ENCODE measurements around the gene NOTUM. TPM values are rescaled to one million over a fixed set of nuclear protein-coding genes. Genes with fewer than 3 reads are reported as not detected.
"Not testable (repeated sequence)": the region's sequence is repeated elsewhere in the genome, so short reads cannot be mapped to it uniquely, and the experiment has no call there.

Gene NOTUM
- total RNA-seq, 1 experiment from 2014 or later = not detected

DNA sequence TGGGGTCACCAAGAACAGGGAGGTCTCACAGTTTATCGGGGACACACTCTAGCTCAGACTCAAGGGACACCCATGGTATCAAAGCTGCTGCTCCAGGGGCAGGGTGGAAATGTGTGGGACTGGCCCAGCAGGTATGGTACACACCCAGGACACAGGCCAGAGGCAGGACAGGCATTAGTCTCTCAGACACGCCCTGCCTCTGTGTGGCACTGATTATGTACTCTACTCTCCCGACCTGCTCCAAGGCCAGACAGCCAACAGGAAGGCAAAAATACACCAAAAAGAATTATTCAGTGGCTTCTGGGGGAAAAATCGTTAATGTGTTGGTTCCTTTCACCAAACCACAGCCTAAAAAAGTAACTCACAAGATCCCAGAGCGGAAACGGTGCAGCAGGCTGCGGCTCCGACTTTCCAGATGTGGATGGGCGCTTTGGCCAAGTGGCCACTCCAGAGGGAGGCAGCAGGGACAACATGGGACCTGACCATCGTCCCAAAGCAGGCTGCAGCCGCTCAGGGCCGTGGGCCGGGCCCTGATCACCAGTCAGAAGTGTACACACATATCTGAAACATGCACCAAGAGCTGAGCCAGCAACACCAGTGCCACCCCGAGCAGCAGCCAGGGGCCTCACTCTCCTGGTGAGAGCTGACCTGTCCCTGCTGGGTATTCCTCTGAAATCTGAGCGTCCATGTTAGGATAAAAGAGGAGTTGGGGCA, 42.0 kb downstream of the NOTUM start:
- peak; percentile 43 for DNase-seq
- H3K27ac ChIP-seq (ENCODE audit: low read length) = no peak overlapping the region
- ChIA-PET CTCF (no interaction called here), POLR2A (ENCODE audit: unreplicated experiment) (no interaction called here)
- H2AFZ ChIP-seq (ENCODE audit: low read length) = no peak overlapping the region
- peaks cover 40% of the 10 kb centered on the region for H3K4me1 ChIP-seq (ENCODE audit: insufficient read depth, low read length)
- 0 out of 2 replicates have a peak, but pooled peaks cover 8% of the 10 kb centered on the region for H4K20me1 ChIP-seq (ENCODE audit: low read length)
- H3K4me2 ChIP-seq (ENCODE audit: low read length) = no peak overlapping the region
- no TSS peak for BruUV-seq (replicated peaks)
- intact Hi-C loops (cut with micrococcal nuclease) = no loop called here
- H3K9ac ChIP-seq (ENCODE audit: low read length) = no peak overlapping the region
- ATAC-seq = peak; percentile 53
- no peaks in the 10 kb centered on the region for H3F3A ChIP-seq (ENCODE audit: low read length, unreplicated experiment)
- no peaks in the 10 kb centered on the region for H3K27me3 ChIP-seq (ENCODE audit: low read length)
- no peaks in the 10 kb centered on the region for H3K9me2 ChIP-seq (replicated peaks; ENCODE audit: low read length)
- TF ChIP-seq, protein P1, sequence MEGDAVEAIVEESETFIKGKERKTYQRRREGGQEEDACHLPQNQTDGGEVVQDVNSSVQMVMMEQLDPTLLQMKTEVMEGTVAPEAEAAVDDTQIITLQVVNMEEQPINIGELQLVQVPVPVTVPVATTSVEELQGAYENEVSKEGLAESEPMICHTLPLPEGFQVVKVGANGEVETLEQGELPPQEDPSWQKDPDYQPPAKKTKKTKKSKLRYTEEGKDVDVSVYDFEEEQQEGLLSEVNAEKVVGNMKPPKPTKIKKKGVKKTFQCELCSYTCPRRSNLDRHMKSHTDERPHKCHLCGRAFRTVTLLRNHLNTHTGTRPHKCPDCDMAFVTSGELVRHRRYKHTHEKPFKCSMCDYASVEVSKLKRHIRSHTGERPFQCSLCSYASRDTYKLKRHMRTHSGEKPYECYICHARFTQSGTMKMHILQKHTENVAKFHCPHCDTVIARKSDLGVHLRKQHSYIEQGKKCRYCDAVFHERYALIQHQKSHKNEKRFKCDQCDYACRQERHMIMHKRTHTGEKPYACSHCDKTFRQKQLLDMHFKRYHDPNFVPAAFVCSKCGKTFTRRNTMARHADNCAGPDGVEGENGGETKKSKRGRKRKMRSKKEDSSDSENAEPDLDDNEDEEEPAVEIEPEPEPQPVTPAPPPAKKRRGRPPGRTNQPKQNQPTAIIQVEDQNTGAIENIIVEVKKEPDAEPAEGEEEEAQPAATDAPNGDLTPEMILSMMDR (conservative IDR thresholded peaks at IDR 0.05; ENCODE audit: low read depth, low read length) = no peak
- TF ChIP-seq EZH2phosphoT487 (IDR thresholded peaks at IDR 0.05; ENCODE audit: borderline replicate concordance, low read length) = no peak
- TF ChIP-seq EZH2 (IDR thresholded peaks at IDR 0.05; ENCODE audit: low read length, unreplicated experiment) = no peak
- peaks cover 77% of the 10 kb centered on the region for H3K79me2 ChIP-seq (ENCODE audit: low read length)
- H3K4me3 ChIP-seq (ENCODE audit: low read length) = no peak overlapping the region
- H3K9me3 ChIP-seq (ENCODE audit: low read length) = no peaks in the 10 kb centered on the region
- peaks cover 20% of the 10 kb centered on the region; the same call in 1 of the 2 replicates for H3K36me3 ChIP-seq (ENCODE audit: low read depth, low read length)

- H3K27ac ChIP-seq (ENCODE audit: low read length); H2AFZ ChIP-seq (ENCODE audit: low read length); H3F3A ChIP-seq (ENCODE audit: low read length, unreplicated experiment); H3K9ac ChIP-seq (ENCODE audit: low read length); H4K20me1 ChIP-seq (ENCODE audit: low read length); H3K9me3 ChIP-seq (ENCODE audit: low read length); DNase-seq; BruUV-seq (replicated peaks); intact Hi-C loops (cut with micrococcal nuclease); H3K27me3 ChIP-seq (ENCODE audit: low read length); H3K9me2 ChIP-seq (replicated peaks; ENCODE audit: low read length); CTCF ChIA-PET; POLR2A ChIA-PET (ENCODE audit: unreplicated experiment): not testable (repeated sequence)
- peak; percentile 7 for ATAC-seq
- Histone ChIP-seq H3K4me1 (ENCODE audit: insufficient read depth, low read length) (peaks cover 36% of the 10 kb centered on the region), H3K36me3 (ENCODE audit: low read depth, low read length) (peaks cover 26% of the 10 kb centered on the region; the same call in 1 of the 2 replicates), H3K4me2 (ENCODE audit: low read length) (peak overlapping the region; percentile 58), H3K79me2 (ENCODE audit: low read length) (peaks cover 70% of the 10 kb centered on the region), H3K4me3 (ENCODE audit: low read length) (peak overlapping the region; percentile 75; the same call in 1 of the 2 replicates)
These were observed 42.7 kb downstream of the NOTUM start for GRCh38 chr17:81918333-81918669.

GRCh38 chr17:81917565-81918332, 43.2 kb downstream of the NOTUM start, which contains the start of gene SIRT7:
Gene SIRT7, minus strand, starts transcription at chr17:81918176. Its CDS starts 45 bp downstream, at chr17:81918131.
- Histone ChIP-seq H3K9ac (ENCODE audit: low read length) (peak within 1 kb of the TSS; percentile 78), H3K27ac (ENCODE audit: low read length) (peak within 1 kb of the TSS; percentile 33), H3K4me2 (ENCODE audit: low read length) (peak within 1 kb of the TSS; percentile 86), H3K9me2 (replicated peaks; ENCODE audit: low read length) (no peaks in the 10 kb centered on the region), H3K36me3 (ENCODE audit: low read depth, low read length) (peaks cover 30% of the 10 kb centered on the region; the same call in 1 of the 2 replicates), H3K9me3 (ENCODE audit: low read length) (no peaks in the 10 kb centered on the region), H2AFZ (ENCODE audit: low read length) (no peak within 1 kb of the TSS), H3K27me3 (ENCODE audit: low read length) (no peaks in the 10 kb centered on the region), H3K4me3 (ENCODE audit: low read length) (peak within 1 kb of the TSS; percentile 75), H3K79me2 (ENCODE audit: low read length) (peaks cover 65% of the 10 kb centered on the region), H4K20me1 (ENCODE audit: low read length) (0 out of 2 replicates have a peak, but pooled peaks cover 8% of the 10 kb centered on the region), H3F3A (ENCODE audit: low read length, unreplicated experiment) (peaks cover 7% of the 10 kb centered on the region), H3K4me1 (ENCODE audit: insufficient read depth, low read length) (peaks cover 36% of the 10 kb centered on the region)
- ChIA-PET CTCF (interaction anchor here (0.6 kb wide), 1 partner anchor 10 kb away, joined by 10 read pairs; the partner anchor contains the start of gene MAFG), POLR2A (ENCODE audit: unreplicated experiment) (interaction anchor here (0.7 kb wide), 1 partner anchor 52 kb away, joined by 3 read pairs; no protein-coding TSS in a partner anchor)
- intact Hi-C loops (cut with micrococcal nuclease) = no loop called here
- TF ChIP-seq EZH2 (IDR thresholded peaks at IDR 0.05; ENCODE audit: low read length, unreplicated experiment) = no peak
- no peak for TF ChIP-seq EZH2phosphoT487 (IDR thresholded peaks at IDR 0.05; ENCODE audit: borderline replicate concordance, low read length)
- TF ChIP-seq, protein P1 (conservative IDR thresholded peaks at IDR 0.05; ENCODE audit: low read depth, low read length) = no peak
- ATAC-seq (peak; percentile 64), DNase-seq (peak; percentile 89)
- BruUV-seq (replicated peaks) = no TSS peak
